Vagina (tissue), 2 donors: ENCODE measurements around the gene GPR176. TPM values are rescaled to one million over a fixed set of nuclear protein-coding genes. Genes with fewer than 3 reads are reported as not detected.

Experiments used
- DNase-seq, 2 donors: peaks; one replicate each; pipeline ENCODE4 v3.0.0-alpha.2; 2017; ENCODE audit errors: extremely low spot score in 2 of 2
- H3K27ac ChIP-seq: fragments of 200-600 bp; sonication (generic); one replicate; pipeline ENCODE4 v1.5.1; 2019
- H3K27me3 ChIP-seq: fragments of 200-600 bp; sonication (generic); one replicate; pipeline ENCODE4 v1.5.1; 2019
- H3K36me3 ChIP-seq, 2 donors: fragments of 200-600 bp; sonication (generic); one replicate each; pipeline ENCODE4 v1.5.1; 2017 to 2019
- H3K4me1 ChIP-seq: fragments of 200-600 bp; sonication (generic); one replicate; pipeline ENCODE4 v1.5.1; 2019
- H3K4me3 ChIP-seq, 2 donors: fragments of 200-600 bp; sonication (generic); 1 replicate in 1 of 2; 2 replicates in 1 of 2; pipeline ENCODE4 v1.5.1; 2016 to 2019
- H3K9me3 ChIP-seq: fragments of 200-600 bp; sonication (generic); one replicate; pipeline ENCODE4 v1.5.1; 2019
- CTCF ChIP-seq, 3 experiments: fragments of 450-650 bp in 2 of 3; fragments of 200-600 bp in 1 of 3; sonication (generic) in 1 of 3; IDR thresholded peaks; one replicate each; pipeline ENCODE4 v1.5.1; 2017 to 2019; ENCODE audit warnings: antibody characterized with exemption in 3 of 3, mild to moderate bottlenecking in 2 of 3, moderate library complexity in 2 of 3
- POLR2A ChIP-seq, 2 donors: fragments of 450-650 bp; IDR thresholded peaks; one replicate each; pipeline ENCODE4 v1.6.1; 2017; ENCODE audit warnings: antibody characterized with exemption in 2 of 2, mild to moderate bottlenecking in 2 of 2, moderate library complexity in 2 of 2
- POLR2AphosphoS5 ChIP-seq, 2 donors: sonication (generic); formaldehyde crosslinking; IDR thresholded peaks; one replicate each; pipeline ENCODE4 v1.9.0; 2017; ENCODE audit warnings: antibody characterized with exemption in 2 of 2, mild to moderate bottlenecking in 2 of 2, low read depth in 1 of 2; ENCODE audit not compliant: insufficient read depth in 1 of 2
- intact Hi-C: fragments of 100-400 bp; cut with DNase I; formaldehyde crosslinking; loops from one replicate; pipeline ENCODE4 v1.15.1; 2023
- total RNA-seq: library from RNA; depleted of rRNA; stranded (reverse); fragments of >200 nt; gene quantifications from one replicate; pipeline ENCODE4 v1.2.3, GENCODE V29; 2016

The GPR176 gene
- total RNA-seq, 1 donor from 2014 or later, result 5.4 TPM

GRCh38 chr15:39909007-39909406, 11.1 kb downstream of the GPR176 start:
- H3K27ac ChIP-seq, result no peak overlapping the region
- intact Hi-C loops, result no loop called here
- no peak for TF ChIP-seq POLR2A (IDR thresholded peaks at IDR 0.05)
- TF ChIP-seq CTCF (IDR thresholded peaks at IDR 0.05), result no peak
- no peaks in the 10 kb centered on the region for H3K4me1 ChIP-seq
- H3K9me3 ChIP-seq, result no peaks in the 10 kb centered on the region
- no peak for DNase-seq
- no peaks in the 10 kb centered on the region for H3K27me3 ChIP-seq
- H3K36me3 ChIP-seq, result no peaks in the 10 kb centered on the region
- H3K4me3 ChIP-seq, result no peak overlapping the region

- no peak overlapping the region for H3K27ac ChIP-seq
- H3K36me3 ChIP-seq, result no peaks in the 10 kb centered on the region
- H3K9me3 ChIP-seq, result no peaks in the 10 kb centered on the region
- no peaks in the 10 kb centered on the region for H3K4me1 ChIP-seq
- TF ChIP-seq POLR2AphosphoS5 (IDR thresholded peaks at IDR 0.05; ENCODE audit: insufficient read depth in 1 of 2, low read depth in 1 of 2), result no peak
- no peaks in the 10 kb centered on the region for H3K27me3 ChIP-seq
- intact Hi-C loops, result no loop called here
- no peak overlapping the region for H3K4me3 ChIP-seq
- DNase-seq, result no peak
Measured at GRCh38 chr15:39908186-39908585, 11.9 kb downstream of the GPR176 start.

- DNase-seq, result no peak
- intact Hi-C loops, result no loop called here
- no peaks in the 10 kb centered on the region for H3K36me3 ChIP-seq
- H3K27ac ChIP-seq, result no peak overlapping the region
- no peaks in the 10 kb centered on the region for H3K4me1 ChIP-seq
- no peaks in the 10 kb centered on the region for H3K27me3 ChIP-seq
- no peaks in the 10 kb centered on the region for H3K9me3 ChIP-seq
- no peak overlapping the region for H3K4me3 ChIP-seq
- no peak for TF ChIP-seq POLR2A (IDR thresholded peaks at IDR 0.05)
- TF ChIP-seq POLR2AphosphoS5 (IDR thresholded peaks at IDR 0.05; ENCODE audit: insufficient read depth in 1 of 2, low read depth in 1 of 2), result no peak
- no peak for TF ChIP-seq CTCF (IDR thresholded peaks at IDR 0.05)
Measured at GRCh38 chr15:39907216-39907615, 12.8 kb downstream of the GPR176 start.

GRCh38 chr15:39904115-39904514, 16.0 kb downstream of the GPR176 start:
- Histone ChIP-seq H3K27ac (no peak overlapping the region), H3K36me3 (no peaks in the 10 kb centered on the region), H3K4me1 (no peaks in the 10 kb centered on the region), H3K27me3 (no peaks in the 10 kb centered on the region), H3K9me3 (no peaks in the 10 kb centered on the region), H3K4me3 (no peak overlapping the region)
- DNase-seq, result no peak
- intact Hi-C loops, result no loop called here
- no peak for TF ChIP-seq CTCF (IDR thresholded peaks at IDR 0.05)
- TF ChIP-seq POLR2A (IDR thresholded peaks at IDR 0.05), result no peak
- TF ChIP-seq POLR2AphosphoS5 (IDR thresholded peaks at IDR 0.05; ENCODE audit: insufficient read depth in 1 of 2, low read depth in 1 of 2), result no peak

GRCh38 chr15:39898317-39898716, 21.7 kb downstream of the GPR176 start:
- Histone ChIP-seq H3K9me3 (no peaks in the 10 kb centered on the region), H3K4me1 (no peaks in the 10 kb centered on the region), H3K27ac (no peak overlapping the region), H3K4me3 (no peak overlapping the region), H3K27me3 (no peaks in the 10 kb centered on the region), H3K36me3 (no peaks in the 10 kb centered on the region)
- intact Hi-C loops, result no loop called here
- TF ChIP-seq CTCF (IDR thresholded peaks at IDR 0.05) (no peak), POLR2AphosphoS5 (IDR thresholded peaks at IDR 0.05; ENCODE audit: insufficient read depth in 1 of 2, low read depth in 1 of 2) (no peak), POLR2A (IDR thresholded peaks at IDR 0.05) (no peak)
- no peak for DNase-seq

- intact Hi-C loops, result no loop called here
- Histone ChIP-seq H3K27me3 (no peaks in the 10 kb centered on the region), H3K4me1 (no peaks in the 10 kb centered on the region), H3K9me3 (no peaks in the 10 kb centered on the region), H3K4me3 (no peak overlapping the region), H3K36me3 (no peaks in the 10 kb centered on the region), H3K27ac (no peak overlapping the region)
- TF ChIP-seq POLR2AphosphoS5 (IDR thresholded peaks at IDR 0.05; ENCODE audit: insufficient read depth in 1 of 2, low read depth in 1 of 2) (no peak), CTCF (IDR thresholded peaks at IDR 0.05) (no peak), POLR2A (IDR thresholded peaks at IDR 0.05) (no peak)
- DNase-seq, result no peak
Measured at GRCh38 chr15:39896846-39897245, 23.2 kb downstream of the GPR176 start.
